Measurements from ENCODE around the gene ITGB1. TPM values are rescaled to one million over a fixed set of nuclear protein-coding genes. Genes with fewer than 3 reads are reported as not detected.
A peak's percentile ranks its signal among the peaks of the same experiment; 100 is the strongest.

Gene ITGB1
- total and polyA plus RNA-seq, 9 of the 15 experiments (the other 6 are each of a cell fraction or from before 2014, with no cell fraction given): 40.2 to 194 (median 155) TPM

GRCh38 chr10:32958085-32959005 is at the start of gene ITGB1 (continued):
- peak; percentile 23; the same call in 1 of the 2 replicates for TF ChIP-seq E2F1 (CRISPR knock-in tag; IDR thresholded peaks at IDR 0.05)
- TF ChIP-seq ZNF217 (CRISPR knock-in tag; IDR thresholded peaks at IDR 0.05): no peak
- TF ChIP-seq ZNF133 (CRISPR knock-in tag; IDR thresholded peaks at IDR 0.05): no peak
- no peak for TF ChIP-seq SMARCA4 (IDR thresholded peaks at IDR 0.05)
- TF ChIP-seq JUND (IDR thresholded peaks at IDR 0.05; ENCODE audit: borderline replicate concordance, low read depth, low read length): peak; percentile 72
- no peak; the same call in 2 of the 3 replicates for TF ChIP-seq JUND (tag; IDR thresholded peaks at IDR 0.05; ENCODE audit: borderline replicate concordance, low read depth, low read length)
- TF ChIP-seq E2F3 (CRISPR knock-in tag; IDR thresholded peaks at IDR 0.05): peak; percentile 76
- TF ChIP-seq BRCA1 (IDR thresholded peaks at IDR 0.05): no peak
- no peak for TF ChIP-seq BRCA1 (CRISPR knock-in tag; IDR thresholded peaks at IDR 0.05)
- TF ChIP-seq IRF9 (tag; IDR thresholded peaks at IDR 0.05): no peak
- no peak for TF ChIP-seq ZNF311 (CRISPR knock-in tag; IDR thresholded peaks at IDR 0.05)
- TF ChIP-seq CHAMP1 (IDR thresholded peaks at IDR 0.05): no peak
- TF ChIP-seq DIDO1 (tag; IDR thresholded peaks at IDR 0.05; ENCODE audit: low read depth): no peak
- TF ChIP-seq ZNF668 (CRISPR knock-in tag; IDR thresholded peaks at IDR 0.05): no peak
